SK-N-SH (cell line): ENCODE data around the gene SHLD2.
"Not testable (repeated sequence)": the region's sequence is repeated elsewhere in the genome, so short reads cannot be mapped to it uniquely, and the experiment has no call there.

ENCODE experiments used
- RAD21 ChIP-seq: IDR thresholded peaks from 2 replicates; pipeline ENCODE4 v1.6.1; 2012; ENCODE audit warnings: mild to moderate bottlenecking, low read length
- SMC3 ChIP-seq: IDR thresholded peaks from 2 replicates; pipeline ENCODE4 v1.6.1; 2012; ENCODE audit warnings: low read depth, low read length, improper control_type of control experiment
- YY1 ChIP-seq: IDR thresholded peaks from 2 replicates; pipeline ENCODE4 v1.4.0; 2012; ENCODE audit warnings: low read depth, mild to moderate bottlenecking
- TF ChIP-seq, protein P1 (sequence below): fragments of 200-600 bp; sonication (generic); IDR thresholded peaks from 2 replicates; pipeline ENCODE4 v1.6.1; 2017; ENCODE audit warnings: antibody characterized with exemption, mild to moderate bottlenecking, moderate library complexity

DNA sequence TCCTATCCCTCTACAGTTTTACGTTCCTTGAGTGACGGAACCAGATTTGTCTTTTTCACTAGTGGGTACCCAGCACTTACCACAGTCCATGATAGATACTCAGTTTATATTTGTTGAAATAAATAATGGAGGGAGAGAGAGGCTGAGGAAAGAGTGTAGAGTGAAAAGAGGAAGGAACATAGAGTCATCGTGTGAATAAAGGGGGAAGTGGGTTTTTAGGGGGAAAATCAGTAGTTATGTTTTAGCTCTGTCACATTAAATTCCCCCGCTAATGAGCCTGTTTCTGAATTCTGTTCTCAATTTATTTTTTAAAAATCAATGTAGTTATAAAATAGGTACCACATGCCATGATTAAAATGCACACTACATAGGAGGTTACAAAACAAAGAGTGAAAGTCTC is 91.0 kb downstream of the SHLD2 start:
- not testable (repeated sequence) for TF ChIP-seq RAD21, YY1, SMC3
- TF ChIP-seq, protein P1, sequence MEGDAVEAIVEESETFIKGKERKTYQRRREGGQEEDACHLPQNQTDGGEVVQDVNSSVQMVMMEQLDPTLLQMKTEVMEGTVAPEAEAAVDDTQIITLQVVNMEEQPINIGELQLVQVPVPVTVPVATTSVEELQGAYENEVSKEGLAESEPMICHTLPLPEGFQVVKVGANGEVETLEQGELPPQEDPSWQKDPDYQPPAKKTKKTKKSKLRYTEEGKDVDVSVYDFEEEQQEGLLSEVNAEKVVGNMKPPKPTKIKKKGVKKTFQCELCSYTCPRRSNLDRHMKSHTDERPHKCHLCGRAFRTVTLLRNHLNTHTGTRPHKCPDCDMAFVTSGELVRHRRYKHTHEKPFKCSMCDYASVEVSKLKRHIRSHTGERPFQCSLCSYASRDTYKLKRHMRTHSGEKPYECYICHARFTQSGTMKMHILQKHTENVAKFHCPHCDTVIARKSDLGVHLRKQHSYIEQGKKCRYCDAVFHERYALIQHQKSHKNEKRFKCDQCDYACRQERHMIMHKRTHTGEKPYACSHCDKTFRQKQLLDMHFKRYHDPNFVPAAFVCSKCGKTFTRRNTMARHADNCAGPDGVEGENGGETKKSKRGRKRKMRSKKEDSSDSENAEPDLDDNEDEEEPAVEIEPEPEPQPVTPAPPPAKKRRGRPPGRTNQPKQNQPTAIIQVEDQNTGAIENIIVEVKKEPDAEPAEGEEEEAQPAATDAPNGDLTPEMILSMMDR: not testable (repeated sequence)
